Suppressor macrophage (primary cell): ENCODE measurements around the gene PRR5L.
A peak's percentile ranks its signal among the peaks of the same experiment; 100 is the strongest.

Experiments used
- DNase-seq, 4 experiments: peaks; one replicate each; pipeline ENCODE4 v3.0.0-alpha.2; 2020 to 2022
- total RNA-seq, 17 experiments: gene quantifications; one replicate each; lab custom pipeline; 2026; ENCODE audit warnings: mixed read lengths in 6 of 17, inconsistent platforms in 3 of 17; lab: John Stamatoyannopoulos, UW

The PRR5L gene, protein sequence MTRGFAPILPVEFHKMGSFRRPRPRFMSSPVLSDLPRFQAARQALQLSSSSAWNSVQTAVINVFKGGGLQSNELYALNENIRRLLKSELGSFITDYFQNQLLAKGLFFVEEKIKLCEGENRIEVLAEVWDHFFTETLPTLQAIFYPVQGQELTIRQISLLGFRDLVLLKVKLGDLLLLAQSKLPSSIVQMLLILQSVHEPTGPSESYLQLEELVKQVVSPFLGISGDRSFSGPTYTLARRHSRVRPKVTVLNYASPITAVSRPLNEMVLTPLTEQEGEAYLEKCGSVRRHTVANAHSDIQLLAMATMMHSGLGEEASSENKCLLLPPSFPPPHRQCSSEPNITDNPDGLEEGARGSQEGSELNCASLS
- 2.9 to 26.7 (median 14.0) reads per million in 17 experiments for total RNA-seq

DNA sequence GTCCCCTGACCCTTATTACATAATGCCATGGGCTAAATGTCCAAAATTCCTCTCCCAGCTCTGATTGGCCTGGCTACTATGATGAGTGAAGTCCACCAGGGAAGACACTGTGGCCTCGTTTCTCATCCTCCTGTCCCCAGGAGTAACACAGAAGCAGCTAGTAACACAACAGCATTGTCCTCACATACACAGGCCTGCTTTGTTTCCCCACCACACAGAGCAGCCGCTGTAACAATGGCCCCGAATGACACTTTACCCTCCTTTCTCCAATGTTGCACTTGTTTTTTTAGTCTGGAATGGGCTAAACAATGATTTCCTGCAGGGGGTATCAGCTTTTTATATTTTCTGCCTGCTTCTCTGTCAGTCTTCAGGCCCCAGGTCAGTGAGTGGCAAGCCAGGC lies at the start of gene PRR5L:
TSS of gene PRR5L (plus strand) at position 363 of the 400 bp plus-strand sequence. CDS start 104,834 bp downstream, outside the sequence.
- no peak for DNase-seq

DNA sequence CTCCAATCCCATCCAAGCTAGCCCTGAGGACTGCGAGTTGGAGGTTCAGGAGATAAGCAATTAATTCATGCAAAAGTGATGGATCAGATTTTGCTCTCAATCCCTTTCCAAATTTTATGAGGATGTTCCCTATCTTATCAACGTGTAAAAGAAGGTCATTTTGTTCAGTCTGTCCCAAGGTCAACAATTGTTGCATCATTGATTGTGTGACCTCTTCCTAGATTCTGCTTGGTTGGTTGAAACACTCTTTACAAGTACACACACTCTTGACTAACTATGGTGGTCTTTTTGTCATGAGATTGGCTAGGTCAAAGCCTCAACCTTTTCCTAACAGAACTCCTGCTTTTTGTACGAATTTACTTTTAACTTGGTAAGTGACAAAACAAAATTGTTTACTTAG lies 48.6 kb upstream of the PRR5L start:
- DNase-seq: no peak

DNA sequence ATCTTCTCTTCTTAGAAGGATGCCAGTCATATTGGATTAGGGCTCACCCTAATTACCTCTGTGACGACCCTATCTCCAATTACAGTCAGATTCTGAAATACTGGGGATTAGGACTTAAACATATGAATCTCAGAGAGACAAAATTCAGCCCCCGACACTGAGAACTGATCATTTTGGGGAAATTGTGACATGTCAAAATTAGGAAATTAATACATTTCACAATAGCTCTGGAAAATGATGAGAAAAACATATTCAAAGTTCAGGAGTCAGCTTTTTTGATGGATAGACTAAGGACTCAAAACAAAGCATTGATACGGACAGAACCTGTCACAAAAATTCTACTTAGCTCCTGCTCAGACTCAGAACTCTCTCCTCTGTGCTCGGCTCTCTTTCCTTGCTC lies 47.7 kb upstream of the PRR5L start:
- peak in 3 of 4 experiments; percentile 26 to 76 (median 63) for DNase-seq

DNA sequence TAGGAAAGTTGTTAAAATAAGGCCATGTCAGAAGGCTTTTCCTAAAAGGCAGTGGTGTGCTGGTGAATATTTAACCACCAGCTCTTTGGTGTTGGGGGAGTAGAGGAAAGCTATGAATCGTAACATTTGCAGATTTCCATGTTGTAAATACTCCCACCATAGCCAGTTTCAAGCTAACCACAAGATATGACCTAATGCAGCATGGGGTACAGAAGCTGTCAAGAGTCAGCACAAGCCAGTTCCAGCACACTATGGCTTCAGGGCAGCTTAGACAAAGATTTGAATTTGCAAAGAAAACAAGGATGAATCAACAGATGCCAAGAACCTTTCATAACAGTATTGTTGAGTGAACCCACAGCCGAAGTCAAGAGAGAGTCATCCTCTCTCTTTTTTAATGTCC lies 46.8 kb upstream of the PRR5L start:
- peak; percentile 71 to 92 (median 84) for DNase-seq

DNA sequence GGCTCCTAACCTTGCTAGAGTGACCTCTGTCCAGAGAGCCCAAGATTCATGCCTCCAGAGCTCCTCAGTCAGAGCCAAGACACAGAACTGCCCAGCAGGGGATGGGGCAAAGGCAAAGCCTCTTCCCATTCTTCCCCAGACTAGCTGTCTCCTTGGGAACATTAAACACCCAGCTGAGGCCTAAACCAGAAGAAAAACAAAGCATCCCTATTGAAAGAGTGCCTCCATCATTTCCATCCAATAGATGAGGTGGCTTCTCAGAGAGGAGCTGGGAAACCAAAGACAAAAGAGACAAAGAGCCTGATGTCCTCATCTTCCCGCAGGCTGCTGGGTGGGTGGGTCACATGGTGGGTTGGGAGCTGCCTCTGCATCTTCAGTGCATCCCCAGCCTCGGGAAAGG lies 44.3 kb upstream of the PRR5L start:
- DNase-seq: no peak

DNA sequence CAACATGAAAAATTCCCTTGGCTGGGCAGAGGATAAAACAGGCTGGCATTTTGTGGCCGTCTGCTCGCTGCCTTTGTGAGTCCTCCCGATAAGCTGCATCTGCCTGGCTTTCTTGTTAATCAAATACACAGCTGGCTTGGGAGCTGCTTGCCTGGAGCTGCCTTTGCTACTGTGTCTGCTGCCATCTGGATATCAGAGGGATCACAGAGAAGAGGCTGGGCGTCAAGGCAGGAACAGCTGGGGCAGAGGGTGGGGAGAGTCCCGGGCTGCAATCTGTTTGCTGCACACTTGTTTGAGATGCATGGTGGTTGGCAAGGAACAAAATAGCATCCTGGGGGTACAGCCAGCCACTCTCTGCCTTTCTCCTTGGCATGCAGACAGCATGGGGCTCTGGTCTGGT lies 42.9 kb upstream of the PRR5L start:
- no peak for DNase-seq

- DNase-seq: no peak
Observed at GRCh38 chr11:36254713-36255112, 41.4 kb upstream of the PRR5L start.

- peak in 2 of 4 experiments; percentile 21 to 51 for DNase-seq
Observed at GRCh38 chr11:36257351-36257750, 38.7 kb upstream of the PRR5L start.

DNA sequence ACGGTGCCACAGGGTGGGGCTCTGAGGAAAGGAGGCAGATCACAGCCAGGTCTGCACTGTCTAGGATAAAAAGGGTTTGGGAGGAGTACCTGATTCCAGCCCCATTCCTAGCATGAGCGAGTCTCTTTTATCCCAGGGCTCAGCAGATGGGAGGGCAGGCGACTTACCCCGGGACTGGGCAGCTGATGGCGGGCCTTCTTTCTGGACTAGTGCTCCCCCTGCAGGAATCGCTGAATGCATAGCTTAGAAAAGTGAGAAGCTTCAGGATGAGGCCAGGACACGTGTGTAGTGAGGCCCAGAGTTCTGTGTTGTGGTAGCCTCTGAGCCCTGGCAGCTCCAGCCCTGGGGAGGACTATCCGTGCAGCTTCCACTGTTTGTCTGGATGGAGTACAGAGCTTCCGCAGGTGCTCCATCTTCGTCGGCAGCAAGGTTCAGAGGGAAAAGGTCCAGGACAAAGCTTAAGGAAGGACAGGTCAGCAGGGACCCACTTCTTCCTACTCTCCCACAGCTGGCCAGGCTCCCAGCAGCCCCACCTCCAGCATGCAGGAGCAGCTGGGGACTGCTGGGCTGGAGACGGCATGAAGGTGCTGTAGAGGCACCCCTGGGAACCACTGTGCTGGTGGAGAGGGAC lies 37.2 kb upstream of the PRR5L start:
- peak; percentile 71 to 86 (median 80) for DNase-seq

GRCh38 chr11:36261094-36261493 lies 35.0 kb upstream of the PRR5L start:
- DNase-seq: no peak

DNA sequence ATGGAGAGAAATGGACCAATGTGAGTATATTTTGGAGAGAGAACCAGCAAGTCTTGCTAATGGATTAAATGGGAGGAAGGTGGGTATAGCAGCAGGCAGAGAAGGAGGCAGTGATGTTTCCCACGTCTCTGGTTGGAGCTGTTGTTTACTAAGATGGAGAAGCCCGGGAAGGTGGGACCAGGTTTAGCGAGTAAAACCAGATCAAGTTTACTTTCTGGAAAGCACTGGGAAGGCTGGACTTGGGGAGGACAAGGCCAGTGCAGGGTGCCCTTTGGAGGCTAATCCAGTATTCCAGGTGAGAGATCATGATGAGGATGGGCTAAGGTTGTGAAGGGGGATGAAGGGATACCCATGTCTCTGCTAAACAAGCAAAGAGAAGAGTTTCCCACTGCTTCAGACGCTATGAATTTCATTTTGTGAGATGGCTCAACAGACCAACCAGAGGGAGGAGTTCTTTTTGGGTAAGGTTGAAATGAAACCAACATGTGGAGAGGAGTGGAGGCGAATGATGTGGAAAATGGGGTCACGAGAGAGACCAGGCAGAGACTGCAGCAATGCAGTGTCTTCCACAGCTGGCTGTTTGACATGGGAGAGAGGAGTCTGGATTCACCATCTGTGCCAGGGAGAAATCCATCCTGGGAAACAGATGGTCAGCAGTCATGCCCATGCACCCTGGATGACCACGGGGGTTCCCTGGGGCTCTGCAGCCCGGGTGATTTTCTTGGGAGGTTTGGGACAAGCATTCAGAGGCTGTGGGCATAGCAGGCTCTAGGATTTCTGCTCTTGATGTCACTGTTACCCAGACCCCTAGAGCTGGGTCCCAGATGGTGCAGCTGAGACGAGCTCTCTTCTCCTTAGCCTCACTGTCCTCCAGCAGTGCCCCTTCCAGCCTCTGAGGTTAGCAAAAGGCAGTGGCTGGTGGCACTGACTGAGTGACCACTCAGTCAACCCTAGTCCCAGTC lies 31.8 kb upstream of the PRR5L start:
- DNase-seq: no peak

GRCh38 chr11:36264973-36265344 lies 31.1 kb upstream of the PRR5L start:
- DNase-seq: no peak

DNA sequence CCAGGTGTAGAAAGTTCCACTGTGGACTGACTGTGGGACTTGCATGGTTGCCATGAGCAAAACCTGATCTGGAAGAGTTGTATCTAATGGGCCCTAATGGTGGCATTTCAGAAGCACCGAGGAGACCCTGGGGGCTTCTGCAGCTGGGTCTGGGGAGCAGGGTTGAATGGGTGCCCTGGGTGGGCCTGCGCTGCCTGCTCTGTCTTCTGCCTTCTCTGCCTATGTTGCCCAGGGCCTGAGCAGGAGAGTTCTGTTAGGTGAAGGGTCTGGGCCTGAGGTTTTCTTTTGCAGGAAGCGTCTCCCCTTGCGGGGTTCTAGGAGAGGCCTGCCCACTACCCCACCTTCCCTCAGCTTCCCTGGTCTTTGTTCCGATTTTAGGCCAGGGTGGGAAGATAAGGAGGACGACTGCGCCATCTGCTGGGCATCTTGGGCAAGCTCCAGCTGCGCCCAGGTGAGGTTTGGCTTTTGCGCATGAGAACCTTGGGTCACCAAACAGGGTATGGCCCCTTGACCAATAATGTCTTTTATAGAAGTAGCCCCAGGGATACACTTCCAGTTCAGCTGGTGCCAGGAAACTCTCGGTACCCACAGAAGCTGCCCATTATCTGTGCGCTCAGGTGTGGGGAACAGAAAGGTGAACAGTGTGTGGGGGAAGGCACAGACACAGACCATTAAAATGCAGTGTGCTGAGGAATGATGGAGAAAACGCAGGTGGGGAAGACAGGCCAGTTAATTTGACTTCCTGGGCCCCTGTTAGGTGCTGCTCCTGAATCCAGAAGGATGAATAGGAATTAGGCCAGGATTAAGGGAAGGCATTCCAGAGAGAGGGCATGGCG lies 30.1 kb upstream of the PRR5L start:
- DNase-seq: peak; percentile 55 to 78 (median 71)

- no peak for DNase-seq
Observed at GRCh38 chr11:36266767-36267166, 29.3 kb upstream of the PRR5L start.

DNA sequence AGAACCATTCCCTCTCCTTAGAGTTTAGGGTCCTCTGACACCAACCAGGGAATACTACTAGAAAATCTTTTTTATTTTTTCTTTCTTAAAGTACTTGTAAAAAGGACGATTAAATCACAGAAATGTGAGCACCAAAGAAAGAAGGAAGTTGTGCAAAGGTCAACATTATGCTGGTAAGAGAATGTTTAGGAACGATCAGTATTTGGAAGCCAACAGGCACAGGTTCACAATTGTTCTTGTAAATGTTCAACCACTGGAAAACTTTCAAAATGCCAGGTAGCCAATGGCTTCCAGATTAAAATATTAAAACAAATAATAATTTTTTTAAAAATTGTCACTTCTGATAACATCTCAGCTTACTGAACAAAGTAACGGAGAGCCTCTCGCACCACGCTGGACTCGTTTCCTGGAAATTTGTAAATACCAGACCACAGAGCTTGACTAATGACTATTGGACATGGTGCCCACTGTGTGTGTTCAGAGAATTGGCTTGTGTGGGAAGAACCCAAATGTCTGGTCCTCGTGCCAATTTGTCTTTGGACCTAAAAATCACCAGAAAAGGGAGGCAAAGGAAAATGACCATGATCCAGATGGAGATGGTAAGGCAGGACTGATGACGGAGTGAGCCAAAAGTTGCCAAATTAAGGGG lies 27.6 kb upstream of the PRR5L start:
- peak in 1 of 4 experiments; percentile 23 for DNase-seq

DNA sequence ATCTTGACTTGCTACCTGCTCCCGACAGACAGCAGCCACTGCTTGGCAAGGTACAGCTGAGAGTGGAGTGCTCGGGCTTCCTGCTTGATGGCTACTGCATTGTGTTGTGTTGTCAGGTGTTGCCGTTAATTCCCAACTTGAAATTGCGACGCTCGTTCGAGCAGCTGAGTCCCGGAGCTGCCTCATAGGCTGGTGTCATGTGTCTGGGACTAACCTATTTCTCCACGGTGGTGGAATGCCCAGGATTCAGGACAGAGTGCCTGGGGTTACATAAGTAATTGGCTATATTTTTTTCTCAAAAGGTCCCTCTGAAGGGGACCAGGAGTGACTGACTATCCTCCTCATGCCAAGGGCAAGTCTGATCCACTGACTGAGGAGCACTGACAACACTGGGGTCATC lies 25.4 kb upstream of the PRR5L start:
- DNase-seq: no peak

DNA sequence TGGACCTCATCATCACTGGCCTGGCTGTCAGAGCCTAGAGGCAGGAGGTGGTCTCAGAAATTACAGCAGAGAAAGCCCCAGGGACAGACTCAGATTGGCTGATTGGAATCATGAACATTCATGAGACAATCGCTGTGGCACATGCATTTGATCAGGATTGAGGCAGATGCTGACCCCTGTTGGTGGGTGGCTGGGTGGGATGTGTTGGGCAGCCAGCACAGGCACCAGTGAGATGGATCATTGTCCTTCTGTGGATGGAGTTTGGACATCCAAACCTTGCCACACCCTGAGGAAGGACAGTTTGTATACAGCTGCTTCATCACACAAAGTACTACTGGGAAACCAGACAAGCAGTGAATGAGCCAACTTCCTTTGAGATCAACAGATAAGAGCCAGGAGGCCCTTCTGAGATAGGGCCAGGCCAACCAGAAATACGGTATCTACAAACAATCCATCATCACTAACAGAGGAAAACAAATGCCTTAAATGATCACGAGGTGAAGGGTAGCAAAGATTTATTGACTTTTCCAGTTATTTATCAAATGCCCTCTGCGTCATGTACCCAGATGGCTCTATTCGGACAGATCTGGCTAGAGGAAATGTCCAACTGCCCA lies 24.2 kb upstream of the PRR5L start:
- DNase-seq: no peak

GRCh38 chr11:36273110-36273509 lies 23.0 kb upstream of the PRR5L start:
- DNase-seq: peak in 1 of 4 experiments; percentile 31

- DNase-seq: no peak
Observed at GRCh38 chr11:36274414-36274813, 21.7 kb upstream of the PRR5L start.

GRCh38 chr11:36278531-36279282 lies 17.4 kb upstream of the PRR5L start:
- DNase-seq: no peak
